Measurements from ENCODE around the gene ALDH16A1.

DNA sequence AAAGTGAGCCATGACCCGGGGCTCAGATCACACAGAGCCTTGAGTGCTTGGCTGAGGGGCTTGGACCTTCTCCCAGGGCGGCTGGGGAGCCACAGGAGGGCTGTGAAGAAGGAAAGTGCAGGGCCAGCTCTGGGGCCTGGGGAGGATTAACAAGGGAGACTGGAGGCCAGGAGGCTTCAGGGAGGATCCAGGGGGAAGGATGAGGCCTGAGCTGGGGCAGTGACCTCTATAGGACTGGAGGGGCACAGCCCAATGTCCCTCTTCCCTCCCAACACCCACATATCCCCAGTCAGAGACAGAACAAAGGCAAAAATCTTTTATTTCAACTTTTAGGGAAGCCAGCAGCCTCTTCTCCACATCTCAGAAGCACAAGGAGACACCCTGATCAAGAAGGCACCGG lies 7.0 kb upstream of the ALDH16A1 start:
- TF ChIP-seq, protein P1, sequence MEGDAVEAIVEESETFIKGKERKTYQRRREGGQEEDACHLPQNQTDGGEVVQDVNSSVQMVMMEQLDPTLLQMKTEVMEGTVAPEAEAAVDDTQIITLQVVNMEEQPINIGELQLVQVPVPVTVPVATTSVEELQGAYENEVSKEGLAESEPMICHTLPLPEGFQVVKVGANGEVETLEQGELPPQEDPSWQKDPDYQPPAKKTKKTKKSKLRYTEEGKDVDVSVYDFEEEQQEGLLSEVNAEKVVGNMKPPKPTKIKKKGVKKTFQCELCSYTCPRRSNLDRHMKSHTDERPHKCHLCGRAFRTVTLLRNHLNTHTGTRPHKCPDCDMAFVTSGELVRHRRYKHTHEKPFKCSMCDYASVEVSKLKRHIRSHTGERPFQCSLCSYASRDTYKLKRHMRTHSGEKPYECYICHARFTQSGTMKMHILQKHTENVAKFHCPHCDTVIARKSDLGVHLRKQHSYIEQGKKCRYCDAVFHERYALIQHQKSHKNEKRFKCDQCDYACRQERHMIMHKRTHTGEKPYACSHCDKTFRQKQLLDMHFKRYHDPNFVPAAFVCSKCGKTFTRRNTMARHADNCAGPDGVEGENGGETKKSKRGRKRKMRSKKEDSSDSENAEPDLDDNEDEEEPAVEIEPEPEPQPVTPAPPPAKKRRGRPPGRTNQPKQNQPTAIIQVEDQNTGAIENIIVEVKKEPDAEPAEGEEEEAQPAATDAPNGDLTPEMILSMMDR (IDR thresholded peaks at IDR 0.05 in 4 of 5, conservative IDR thresholded peaks at IDR 0.05 in 1 of 5): no peak
- no peak for TF ChIP-seq POLR2A (IDR thresholded peaks at IDR 0.05)

Data from gastrocnemius medialis (tissue), 4 donors.